CD4-positive, alpha-beta T cell treated with Interleukin-17A for 1 hour (primary cell): ENCODE measurements around the gene NEURL1.
"Not testable (repeated sequence)": the region's sequence is repeated elsewhere in the genome, so short reads cannot be mapped to it uniquely, and the experiment has no call there.

Source experiments
- DNase-seq: peaks from one replicate; pipeline ENCODE4 v3.0.0-alpha.2; 2020

Gene NEURL1

GRCh38 chr10:103495321-103495720, 1.8 kb downstream of the NEURL1 start:
- no peak for DNase-seq

DNA sequence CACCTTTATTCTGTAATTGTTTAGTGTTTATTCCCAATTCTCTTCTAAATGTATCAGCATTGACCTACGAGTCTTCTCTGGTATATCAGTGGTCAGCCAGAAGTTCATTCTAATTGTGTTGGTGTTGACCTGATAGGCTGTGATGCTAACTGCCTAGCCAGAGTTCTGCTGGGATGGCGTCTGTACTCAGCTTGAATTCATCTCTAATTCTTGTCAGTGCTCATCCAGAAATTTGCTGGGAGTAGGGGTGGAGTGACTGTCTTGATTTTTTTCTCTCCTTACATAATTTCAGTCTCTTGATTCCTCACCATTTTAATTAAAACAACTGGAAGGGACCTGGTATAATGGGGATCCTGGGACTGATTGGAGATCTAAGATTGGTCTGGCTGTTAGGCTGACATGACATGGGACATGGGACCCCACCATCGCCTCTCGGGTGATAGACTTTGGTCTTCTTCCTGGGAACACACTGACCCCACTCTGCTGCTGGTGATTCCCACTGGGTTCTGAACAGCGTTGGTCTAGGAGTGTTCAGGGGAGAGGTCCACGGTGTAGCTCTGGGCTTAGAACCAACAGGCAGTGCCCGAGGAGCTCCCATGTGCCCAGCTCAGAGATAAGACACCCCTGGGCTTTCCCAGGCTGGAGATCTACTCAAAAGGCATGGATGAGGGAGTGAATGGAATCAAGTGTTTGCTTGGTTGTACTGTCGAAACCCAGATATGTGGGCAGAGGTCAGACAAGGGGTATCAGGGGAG, 3.8 kb downstream of the NEURL1 start:
- DNase-seq = no peak

GRCh38 chr10:103498936-103499638, 5.6 kb downstream of the NEURL1 start:
- DNase-seq = no peak

GRCh38 chr10:103499881-103500280, 6.4 kb downstream of the NEURL1 start:
- DNase-seq = no peak

DNA sequence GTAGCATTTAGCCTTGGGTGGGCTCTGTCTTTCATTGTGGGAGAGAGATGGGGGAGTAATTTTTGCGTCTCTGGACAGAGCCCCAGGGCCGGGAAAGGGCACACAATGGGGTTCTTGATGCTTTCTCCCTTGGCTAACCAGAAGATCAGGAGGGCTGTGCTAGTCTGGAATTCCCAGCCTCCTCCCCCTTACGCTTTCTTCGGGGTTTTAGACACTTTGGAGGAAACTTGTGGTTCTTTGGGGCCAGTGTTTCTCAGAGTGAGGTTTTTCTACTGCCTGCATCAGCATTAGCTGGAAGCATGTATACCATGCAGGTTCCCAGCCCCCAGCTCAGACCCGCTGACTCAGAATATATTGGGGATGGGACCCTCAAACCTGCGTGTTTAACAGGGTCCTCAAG, 7.0 kb downstream of the NEURL1 start:
- DNase-seq = no peak

GRCh38 chr10:103501186-103501585, 7.7 kb downstream of the NEURL1 start:
- DNase-seq = no peak

- DNase-seq = no peak
Measured at GRCh38 chr10:103502849-103503660, 9.6 kb downstream of the NEURL1 start.

GRCh38 chr10:103503777-103504176, 10.3 kb downstream of the NEURL1 start:
- not testable (repeated sequence) for DNase-seq

DNA sequence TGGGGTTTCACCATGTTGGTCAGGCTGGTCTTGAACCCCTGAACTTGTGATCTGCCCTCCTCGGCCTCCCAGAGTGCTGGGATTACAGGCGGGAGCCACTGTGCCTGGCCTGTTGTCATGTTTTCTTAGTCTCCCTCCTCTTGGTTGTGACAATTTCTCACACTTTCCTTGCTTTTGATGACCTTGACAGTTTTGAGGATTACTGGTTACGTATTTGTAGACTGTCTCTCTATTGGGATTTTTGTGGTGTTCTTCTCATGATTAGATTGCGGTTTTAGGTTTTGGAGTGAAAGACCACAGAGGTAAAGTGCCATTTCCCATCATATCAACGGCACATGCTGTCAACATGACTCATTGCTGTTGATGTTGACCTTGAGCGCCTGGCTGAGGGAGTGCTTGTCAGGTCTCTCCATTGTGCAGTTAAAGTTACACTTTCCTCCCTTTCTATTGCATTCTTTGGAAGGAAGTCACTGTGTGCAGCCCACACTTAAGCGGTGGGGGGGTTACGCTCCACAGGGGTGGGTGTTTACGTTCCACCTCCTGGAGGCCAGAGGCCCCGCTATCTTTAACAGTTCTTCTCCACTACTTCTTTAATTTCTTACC, 10.8 kb downstream of the NEURL1 start:
- DNase-seq = peak; percentile 46

DNA sequence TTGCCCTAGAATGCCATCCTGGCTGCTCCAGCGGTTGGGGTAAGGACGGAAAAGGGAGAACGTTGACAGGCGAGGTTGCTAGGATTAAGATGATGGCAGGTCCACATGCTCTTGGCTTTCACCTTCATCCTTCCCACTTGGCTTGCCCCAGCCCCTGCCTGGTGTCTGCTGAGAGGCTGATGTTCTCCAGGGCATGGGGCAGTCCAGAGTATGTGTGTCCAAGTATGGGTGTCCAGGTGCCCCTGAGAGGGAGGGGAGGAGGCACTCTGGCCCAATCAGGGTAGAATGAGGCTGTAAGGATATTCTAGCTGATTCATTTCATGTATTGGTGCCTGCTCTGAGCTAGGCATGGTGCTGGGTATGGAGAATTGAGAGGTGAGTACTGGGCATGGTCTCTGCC, 12.6 kb downstream of the NEURL1 start:
- DNase-seq = no peak

- no peak for DNase-seq
Measured at GRCh38 chr10:103507235-103508191, 14.0 kb downstream of the NEURL1 start.

DNA sequence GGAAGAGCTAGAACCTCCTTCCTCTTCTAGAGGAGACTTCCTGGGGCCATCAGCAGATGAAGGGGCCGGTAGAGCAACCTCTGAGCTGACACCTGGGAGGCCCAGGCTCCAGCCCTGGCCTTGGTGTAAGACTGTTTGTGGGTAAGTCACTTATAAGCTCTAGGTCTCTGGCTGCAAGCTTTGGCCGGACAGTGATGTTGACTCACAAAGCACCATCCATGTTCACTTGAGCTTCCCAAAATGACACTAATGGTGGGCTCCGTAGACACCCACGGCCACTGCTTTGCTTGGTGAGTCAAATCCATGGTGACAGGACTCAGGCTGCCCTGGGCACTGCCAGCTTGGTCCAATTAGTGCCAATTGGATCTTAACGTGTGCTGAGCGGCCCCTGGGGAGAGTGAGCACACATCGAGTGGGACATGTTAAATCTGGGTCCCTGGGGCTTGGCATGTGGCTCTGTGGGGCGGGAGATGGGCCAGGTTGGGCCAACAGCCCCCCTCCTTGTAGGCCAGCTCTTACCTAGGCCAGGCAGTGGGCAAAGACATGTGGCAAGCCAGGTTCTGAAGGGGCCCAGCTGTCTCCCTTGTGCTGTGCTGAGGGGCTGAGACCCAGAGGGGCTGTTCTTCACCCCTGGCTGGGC, 16.7 kb downstream of the NEURL1 start:
- DNase-seq = no peak

GRCh38 chr10:103510791-103511752, 17.6 kb downstream of the NEURL1 start:
- DNase-seq = no peak

DNA sequence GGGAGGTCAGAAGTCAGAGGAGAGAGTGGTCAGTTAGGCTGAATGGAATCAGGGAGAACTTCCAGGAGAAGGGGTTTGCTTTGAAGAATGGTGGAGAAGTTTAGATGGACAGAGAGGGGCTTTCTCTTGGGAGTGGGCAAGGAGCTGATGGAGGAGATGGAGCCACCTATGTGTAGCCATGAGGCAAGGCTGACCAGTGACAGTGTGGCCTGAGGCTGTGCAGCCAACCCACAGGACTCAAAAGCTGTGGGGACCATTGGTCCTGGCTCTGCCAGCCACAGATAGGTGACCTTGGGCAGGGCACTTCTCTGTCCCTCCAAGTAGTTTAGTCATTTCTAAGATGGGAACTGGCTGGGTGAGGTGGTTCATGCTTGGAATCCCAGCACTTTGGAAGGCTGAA, 18.7 kb downstream of the NEURL1 start:
- no peak for DNase-seq

DNA sequence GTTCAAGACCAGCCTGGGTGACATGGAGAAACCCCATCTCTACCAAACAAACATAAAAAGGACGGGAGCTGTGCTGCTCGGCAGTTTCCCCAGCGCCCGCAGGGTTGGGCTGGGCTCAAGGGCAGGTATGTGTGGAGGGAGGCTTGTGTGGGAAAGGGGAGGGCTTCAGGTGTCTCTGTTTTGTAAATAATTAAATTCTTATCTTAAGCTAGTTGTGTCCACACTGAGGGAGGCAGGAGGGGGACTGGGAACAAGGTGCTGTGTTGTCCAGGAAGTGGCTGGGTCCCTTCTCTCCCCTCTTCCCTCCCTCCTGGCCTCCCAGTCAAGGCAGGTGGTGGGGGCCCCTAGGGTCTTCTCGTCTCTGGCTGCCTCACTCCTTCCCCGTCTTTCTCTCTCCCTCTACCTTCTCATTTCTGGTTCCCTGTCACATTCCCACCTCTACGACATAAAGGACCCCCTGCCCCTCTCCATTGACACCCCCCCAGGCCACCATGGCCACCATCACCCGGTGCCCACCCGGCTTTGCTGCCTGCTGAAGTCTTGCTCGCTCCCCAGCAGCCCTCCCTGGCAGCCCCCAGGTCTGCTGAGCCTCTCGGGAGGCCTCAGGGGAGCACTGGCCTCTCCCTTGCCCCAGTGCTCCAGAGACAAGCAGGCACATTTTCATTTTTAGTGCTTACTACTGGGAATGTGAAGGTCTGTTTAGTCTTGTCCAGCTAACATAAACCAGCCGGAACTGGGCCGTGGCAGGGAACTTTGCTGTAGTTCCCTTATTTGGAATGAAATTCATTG, 19.3 kb downstream of the NEURL1 start:
- DNase-seq = no peak

GRCh38 chr10:103513380-103514060, 20.0 kb downstream of the NEURL1 start:
- DNase-seq = no peak

DNA sequence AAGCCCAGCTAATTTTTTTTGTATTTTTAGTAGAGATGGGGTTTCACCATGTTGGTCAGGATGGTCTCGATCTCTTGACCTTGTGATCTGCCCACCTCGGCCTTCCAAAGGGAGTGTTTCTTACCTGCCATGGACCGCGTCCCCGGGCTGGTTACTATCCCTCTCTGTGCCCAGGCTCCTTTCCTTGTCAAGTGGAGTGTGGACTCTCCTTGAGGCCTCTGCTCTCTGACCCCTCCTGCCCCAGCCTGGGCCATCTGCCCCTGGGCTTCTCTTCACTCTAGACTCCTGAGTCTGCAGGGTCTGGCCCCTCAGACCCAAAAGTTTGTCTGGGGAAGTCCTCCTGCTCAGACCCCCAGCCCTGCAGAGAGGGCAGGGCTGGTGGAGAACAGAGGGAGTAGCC, 20.7 kb downstream of the NEURL1 start:
- DNase-seq = no peak

- DNase-seq = no peak
Measured at GRCh38 chr10:103517234-103518085, 24.0 kb downstream of the NEURL1 start.
